ENCODE data around the gene CASP6. TPM values are rescaled to one million over a fixed set of nuclear protein-coding genes. Genes with fewer than 3 reads are reported as not detected.

Gene CASP6
- total RNA-seq, 1 donor from 2014 or later: 7.0 TPM

DNA sequence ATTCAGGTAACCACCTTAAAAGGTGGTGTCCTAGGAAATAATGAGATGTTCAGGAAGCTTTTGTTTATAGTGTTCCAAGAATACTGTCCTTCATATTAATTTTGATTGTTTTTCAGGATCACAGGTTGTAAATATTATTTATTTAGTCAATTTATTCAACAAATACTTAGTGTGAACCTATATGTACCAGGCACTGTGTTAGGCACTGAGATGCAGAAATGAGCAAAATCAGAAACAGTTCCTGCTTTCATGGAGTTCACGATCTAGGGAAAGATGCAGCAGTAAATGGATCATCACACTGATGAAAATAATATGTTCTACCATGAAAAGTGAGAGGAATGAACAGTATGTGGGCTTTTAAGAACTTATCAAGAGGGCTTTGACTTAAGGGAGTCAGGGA is 44.9 kb upstream of the CASP6 start:
- H3K9me3 Mint-ChIP-seq: no peaks in the 10 kb centered on the region
- H3K4me1 Mint-ChIP-seq: no peaks in the 10 kb centered on the region
- DNase-seq: no peak
- CTCF ChIA-PET: no interaction called here
- no peak overlapping the region for H3K27ac Mint-ChIP-seq
- H3K27me3 Mint-ChIP-seq: peaks cover 11% of the 10 kb centered on the region
- ATAC-seq (ENCODE audit: low read depth): no peak
- intact Hi-C loops (cut with micrococcal nuclease): no loop called here
- POLR2A ChIA-PET: no interaction called here
- H3K36me3 Mint-ChIP-seq (ENCODE audit: low read depth): no peaks in the 10 kb centered on the region
- TF ChIP-seq, protein P1, sequence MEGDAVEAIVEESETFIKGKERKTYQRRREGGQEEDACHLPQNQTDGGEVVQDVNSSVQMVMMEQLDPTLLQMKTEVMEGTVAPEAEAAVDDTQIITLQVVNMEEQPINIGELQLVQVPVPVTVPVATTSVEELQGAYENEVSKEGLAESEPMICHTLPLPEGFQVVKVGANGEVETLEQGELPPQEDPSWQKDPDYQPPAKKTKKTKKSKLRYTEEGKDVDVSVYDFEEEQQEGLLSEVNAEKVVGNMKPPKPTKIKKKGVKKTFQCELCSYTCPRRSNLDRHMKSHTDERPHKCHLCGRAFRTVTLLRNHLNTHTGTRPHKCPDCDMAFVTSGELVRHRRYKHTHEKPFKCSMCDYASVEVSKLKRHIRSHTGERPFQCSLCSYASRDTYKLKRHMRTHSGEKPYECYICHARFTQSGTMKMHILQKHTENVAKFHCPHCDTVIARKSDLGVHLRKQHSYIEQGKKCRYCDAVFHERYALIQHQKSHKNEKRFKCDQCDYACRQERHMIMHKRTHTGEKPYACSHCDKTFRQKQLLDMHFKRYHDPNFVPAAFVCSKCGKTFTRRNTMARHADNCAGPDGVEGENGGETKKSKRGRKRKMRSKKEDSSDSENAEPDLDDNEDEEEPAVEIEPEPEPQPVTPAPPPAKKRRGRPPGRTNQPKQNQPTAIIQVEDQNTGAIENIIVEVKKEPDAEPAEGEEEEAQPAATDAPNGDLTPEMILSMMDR (IDR thresholded peaks at IDR 0.05): no peak
- no peak overlapping the region for H3K4me3 Mint-ChIP-seq

- POLR2A ChIA-PET: no interaction called here
- Mint-ChIP-seq H3K36me3 (ENCODE audit: low read depth) (no peaks in the 10 kb centered on the region), H3K27me3 (peaks cover 19% of the 10 kb centered on the region), H3K4me1 (no peaks in the 10 kb centered on the region), H3K9me3 (no peaks in the 10 kb centered on the region), H3K27ac (no peak overlapping the region), H3K4me3 (no peak overlapping the region)
- CTCF ChIA-PET: no interaction called here
- ATAC-seq (ENCODE audit: low read depth) (no peak), DNase-seq (no peak)
- intact Hi-C loops (cut with micrococcal nuclease): no loop called here
- TF ChIP-seq, protein P1 (IDR thresholded peaks at IDR 0.05): no peak
These were observed 43.5 kb upstream of the CASP6 start for GRCh38 chr4:109746728-109747127.

- intact Hi-C loops (cut with micrococcal nuclease): no loop called here
- Mint-ChIP-seq H3K9me3 (no peaks in the 10 kb centered on the region), H3K4me3 (no peak overlapping the region), H3K27me3 (peaks cover 19% of the 10 kb centered on the region), H3K4me1 (no peaks in the 10 kb centered on the region), H3K27ac (no peak overlapping the region), H3K36me3 (ENCODE audit: low read depth) (no peaks in the 10 kb centered on the region)
- ATAC-seq (ENCODE audit: low read depth) (no peak), DNase-seq (no peak)
- CTCF ChIA-PET: no interaction called here
- TF ChIP-seq, protein P1 (IDR thresholded peaks at IDR 0.05): no peak
- POLR2A ChIA-PET: no interaction called here
These were observed 42.6 kb upstream of the CASP6 start for GRCh38 chr4:109745830-109746229.

GRCh38 chr4:109739547-109739946 is 36.3 kb upstream of the CASP6 start:
- DNase-seq: no peak
- ATAC-seq (ENCODE audit: low read depth): no peak
- CTCF ChIA-PET: no interaction called here
- no peaks in the 10 kb centered on the region for H3K9me3 Mint-ChIP-seq
- POLR2A ChIA-PET: no interaction called here
- H3K27me3 Mint-ChIP-seq: peaks cover 28% of the 10 kb centered on the region
- intact Hi-C loops (cut with micrococcal nuclease): no loop called here
- H3K36me3 Mint-ChIP-seq (ENCODE audit: low read depth): no peaks in the 10 kb centered on the region
- TF ChIP-seq, protein P1 (IDR thresholded peaks at IDR 0.05): no peak
- no peaks in the 10 kb centered on the region for H3K4me1 Mint-ChIP-seq
- no peak overlapping the region for H3K27ac Mint-ChIP-seq
- no peak overlapping the region for H3K4me3 Mint-ChIP-seq

DNA sequence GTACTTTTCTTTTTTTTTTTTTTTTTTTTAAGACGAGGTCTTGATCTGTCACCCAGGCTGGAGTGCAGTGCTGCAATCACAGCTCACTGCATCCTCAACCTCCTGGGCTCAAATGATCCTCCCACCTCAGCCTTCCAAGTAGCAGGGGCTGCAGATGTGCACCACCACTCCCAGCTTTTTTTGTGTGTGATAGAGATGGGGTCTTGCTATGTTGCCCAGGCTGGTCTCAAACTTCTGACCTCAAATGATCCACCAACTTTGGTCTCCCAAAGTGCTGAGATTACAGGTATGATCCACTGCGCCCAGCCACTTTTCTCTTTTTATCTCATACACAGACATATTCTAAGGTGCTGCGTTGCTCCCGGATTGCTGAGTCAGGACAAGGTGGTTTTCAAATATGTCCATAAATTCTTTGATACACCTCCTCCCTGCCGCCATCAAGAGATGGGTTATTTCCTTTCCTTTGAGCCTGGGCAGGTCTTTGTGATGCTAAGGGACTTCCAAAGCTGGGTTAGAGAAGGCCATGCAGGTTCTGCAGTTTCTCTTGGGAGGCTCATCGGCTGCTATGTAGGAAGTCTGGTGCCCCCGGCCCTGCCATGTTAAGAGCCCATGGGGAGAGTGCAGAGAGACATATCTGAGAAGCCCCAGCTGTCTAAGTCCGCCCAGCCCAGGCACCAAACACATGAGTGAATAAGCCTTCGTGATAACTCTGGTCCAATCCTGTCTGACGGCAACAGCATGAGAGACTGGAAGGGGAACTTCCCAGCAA is 35.0 kb upstream of the CASP6 start:
- Mint-ChIP-seq H3K27me3 (peaks cover 24% of the 10 kb centered on the region), H3K9me3 (no peaks in the 10 kb centered on the region), H3K36me3 (ENCODE audit: low read depth) (no peaks in the 10 kb centered on the region), H3K4me3 (no peak overlapping the region), H3K4me1 (no peaks in the 10 kb centered on the region), H3K27ac (no peak overlapping the region)
- intact Hi-C loops (cut with micrococcal nuclease): no loop called here
- TF ChIP-seq, protein P1 (IDR thresholded peaks at IDR 0.05): no peak
- POLR2A ChIA-PET: no interaction called here
- no peak for DNase-seq
- CTCF ChIA-PET: no interaction called here
- ATAC-seq (ENCODE audit: low read depth): no peak

All from activated B cell treated with CpG ODN at 0.5 μM for 24 hours (primary cell).